Kidney (tissue), 14 donors: ENCODE results near the gene TASOR. TPM values are rescaled to one million over a fixed set of nuclear protein-coding genes. Genes with fewer than 3 reads are reported as not detected.

Experiments used
- DNase-seq, 5 donors: peaks; one replicate each; pipeline ENCODE4 v3.0.0-alpha.2; 2013 to 2020
- FAIRE-seq: peaks from 2 replicates; lab custom pipeline; 2012; peaks lifted over from hg19 to GRCh38; lab: Jason Lieb, UNC
- H3K27ac ChIP-seq, 2 donors: one replicate each; pipeline ENCODE4 v1.7.0; 2013; ENCODE audit warnings: low read depth in 2 of 2, low read length in 2 of 2, inconsistent platforms in 1 of 2
- H3K27me3 ChIP-seq: one replicate; pipeline ENCODE4 v1.7.1; 2013; ENCODE audit warnings: low read length, inconsistent platforms; ENCODE audit not compliant: control insufficient read depth, insufficient read depth
- H3K36me3 ChIP-seq, 3 donors: one replicate each; pipeline versions ENCODE4 v1.7.0 to v1.7.1; 2013; ENCODE audit warnings: low read length in 3 of 3, control low read depth in 1 of 3, inconsistent platforms in 1 of 3; ENCODE audit not compliant: insufficient read depth in 3 of 3, control insufficient read depth in 2 of 3
- H3K4me1 ChIP-seq, 3 donors: one replicate each; pipeline versions ENCODE4 v1.7.0 to v1.7.1; 2013; ENCODE audit warnings: low read length in 3 of 3, inconsistent platforms in 1 of 3, low read depth in 1 of 3; ENCODE audit not compliant: control insufficient read depth in 2 of 3, insufficient read depth in 2 of 3
- H3K4me3 ChIP-seq, 3 donors: one replicate each; pipeline versions ENCODE4 v1.7.0 to v1.8.1; 2013; ENCODE audit warnings: low read length in 3 of 3, control low read depth in 1 of 3, inconsistent platforms in 1 of 3
- H3K9ac ChIP-seq, 3 donors: one replicate each; pipeline versions ENCODE4 v1.7.0 to v1.7.1; 2013; ENCODE audit warnings: low read length in 3 of 3, control low read depth in 1 of 3, inconsistent platforms in 1 of 3
- H3K9me3 ChIP-seq, 3 donors: one replicate each; pipeline versions ENCODE4 v1.7.0 to v1.7.1; 2013; ENCODE audit warnings: low read length in 3 of 3, control low read depth in 1 of 3, inconsistent platforms in 1 of 3; ENCODE audit not compliant: control insufficient read depth in 2 of 3, insufficient read depth in 1 of 3
- CTCF ChIP-seq: IDR thresholded peaks from 3 replicates; pipeline ENCODE4 v1.5.1; 2012; ENCODE audit warnings: mild to moderate bottlenecking, moderate library complexity, borderline replicate concordance; ENCODE audit not compliant: insufficient read depth; ENCODE audit errors: extremely low read depth
- intact Hi-C: fragments of 100-400 bp; cut with DNase I; formaldehyde crosslinking; loops from one replicate; pipeline ENCODE4 v1.11.1; 2022
- polyA plus RNA-seq: library from polyadenylated mRNA; stranded (reverse); fragments of 350-450 nt; fragmentation: Illumina TruSeq; extraction: RNeasy Lipid Tissue Mini Kit (QIAGEN cat#74804); gene quantifications from one replicate; pipeline ENCODE4 v1.2.3, GENCODE V29; 2014; ENCODE audit warnings: low read depth, low replicate concordance; ENCODE audit not compliant: insufficient read depth
- total RNA-seq: library from RNA; stranded (reverse); fragmentation: NEBNext Ultra II Directional; extraction: Animal tissue kit (Norgen Biotek cat#: 25700); gene quantifications from one replicate; pipeline ENCODE4 v1.2.1, GENCODE V29; 2021
- donor health status: control.
- donor health status: control.
- donor health status: control.
- donor health status: control.
- donor health status: control.
- donor health status: DM: yes; HTN: yes; CAD: no.
- donor health status: Normal renal cell carcinoma (clear cell type).

Gene TASOR
- total and polyA plus RNA-seq, 2 donors from 2014 or later = 22.0 to 60.9 TPM

DNA sequence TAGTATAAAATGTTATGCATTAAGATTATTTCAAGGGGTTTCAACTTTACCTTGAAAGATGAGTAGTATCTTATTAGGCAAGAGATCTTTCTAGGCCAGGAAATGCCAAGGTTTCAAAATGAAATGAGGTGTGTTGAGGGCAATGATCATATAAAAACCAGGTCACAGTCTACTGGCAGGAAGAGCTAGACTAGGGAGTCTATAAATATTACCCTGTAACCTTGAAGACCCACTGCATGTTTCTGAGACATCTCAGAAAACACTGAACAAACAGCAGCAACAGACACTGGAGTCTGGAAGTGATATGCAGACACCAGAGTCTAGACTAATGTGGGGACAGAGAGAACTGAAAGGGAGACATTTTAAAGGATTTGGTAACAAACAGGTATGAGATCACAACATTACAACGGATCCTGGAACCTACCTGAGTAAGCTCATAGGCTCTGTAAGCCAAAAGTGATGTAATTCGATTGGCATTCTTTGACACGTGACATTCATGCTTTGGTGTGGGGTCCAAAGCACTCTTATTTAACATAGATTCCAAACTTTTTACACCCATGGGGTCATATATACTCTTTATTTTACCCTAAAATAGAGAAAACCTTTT, 15.0 kb downstream of the TASOR start:
- H3K36me3 ChIP-seq = peaks cover 4 to 31% (median 6%) of the 10 kb centered on the region in 3 donors
- no peak for DNase-seq
- H3K4me1 ChIP-seq = no peaks in the 10 kb centered on the region
- no peak overlapping the region for H3K9ac ChIP-seq
- no peak overlapping the region for H3K4me3 ChIP-seq
- no peak for TF ChIP-seq CTCF
- intact Hi-C loops = no loop called here
- no peak overlapping the region for H3K27ac ChIP-seq
- no peaks in the 10 kb centered on the region for H3K27me3 ChIP-seq
- no peaks in the 10 kb centered on the region for H3K9me3 ChIP-seq
- FAIRE-seq = no peak

DNA sequence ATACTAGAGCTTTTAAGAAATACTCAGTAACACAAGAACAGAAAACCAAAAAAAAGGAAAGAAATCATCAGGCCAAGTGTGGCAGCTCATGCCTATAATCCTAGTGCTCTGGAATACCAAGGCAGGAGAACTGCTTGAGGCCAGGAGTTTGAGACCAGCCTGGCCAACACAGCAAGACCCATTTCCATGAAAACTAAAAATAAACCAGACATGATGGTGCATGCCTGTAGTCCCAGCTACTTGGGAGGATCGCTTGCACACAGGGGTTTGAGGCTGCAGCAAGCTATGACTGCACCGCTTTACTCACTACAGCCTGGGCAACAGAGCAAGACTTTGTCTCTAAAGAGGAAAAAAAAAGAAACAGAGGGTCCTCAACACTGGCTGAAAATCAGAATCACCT, 18.2 kb downstream of the TASOR start:
- DNase-seq (no peak), FAIRE-seq (no peak)
- Histone ChIP-seq H3K4me1 (no peaks in the 10 kb centered on the region), H3K9me3 (no peaks in the 10 kb centered on the region), H3K27ac (no peak overlapping the region), H3K27me3 (no peaks in the 10 kb centered on the region), H3K36me3 (peaks cover 6 to 38% (median 9%) of the 10 kb centered on the region in 3 donors), H3K4me3 (no peak overlapping the region), H3K9ac (no peak overlapping the region)
- intact Hi-C loops = no loop called here
- no peak for TF ChIP-seq CTCF

- no peak for TF ChIP-seq CTCF
- Histone ChIP-seq H3K27ac (no peak overlapping the region), H3K27me3 (no peaks in the 10 kb centered on the region), H3K9me3 (no peaks in the 10 kb centered on the region), H3K4me1 (no peaks in the 10 kb centered on the region), H3K9ac (no peak overlapping the region), H3K36me3 (peaks cover 6 to 19% (median 13%) of the 10 kb centered on the region in 3 donors), H3K4me3 (no peak overlapping the region)
- FAIRE-seq (no peak), DNase-seq (no peak)
- intact Hi-C loops = no loop called here
These were observed 27.4 kb downstream of the TASOR start for GRCh38 chr3:56655709-56656108.

GRCh38 chr3:56654460-56654859, 28.6 kb downstream of the TASOR start:
- H3K9ac ChIP-seq = no peak overlapping the region
- H3K27me3 ChIP-seq = no peaks in the 10 kb centered on the region
- DNase-seq (no peak), FAIRE-seq (no peak)
- H3K36me3 ChIP-seq = peaks cover 5 to 16% (median 6%) of the 10 kb centered on the region in 3 donors
- intact Hi-C loops = no loop called here
- no peaks in the 10 kb centered on the region for H3K9me3 ChIP-seq
- no peak overlapping the region for H3K27ac ChIP-seq
- no peak for TF ChIP-seq CTCF
- H3K4me1 ChIP-seq = no peaks in the 10 kb centered on the region
- H3K4me3 ChIP-seq = no peak overlapping the region
